ENCODE results near the gene STK32A.

The STK32A gene

DNA sequence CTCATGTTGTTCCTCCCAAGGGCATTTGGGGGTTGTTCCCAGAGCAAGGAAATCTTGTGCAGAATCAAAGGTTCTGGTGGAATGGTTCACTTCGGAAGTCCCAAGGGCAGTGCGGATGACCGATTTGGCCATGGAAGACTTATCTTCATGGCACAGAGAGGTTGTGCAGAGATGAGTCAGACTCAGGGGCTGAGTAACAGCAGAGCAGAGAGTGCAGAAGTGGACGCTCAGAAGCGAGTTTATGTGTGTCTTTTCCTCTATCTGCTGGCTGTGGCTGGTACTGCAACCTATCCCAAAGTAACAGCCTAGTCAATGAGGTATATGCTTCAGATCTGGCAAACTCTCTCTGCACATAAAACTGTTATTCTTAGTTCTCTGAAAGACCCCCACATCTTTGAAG, 157.0 kb downstream of the STK32A start:
- no peak for DNase-seq (ENCODE audit: low read depth in 2 of 2)

GRCh38 chr5:147393874-147394672, 159.2 kb downstream of the STK32A start:
- DNase-seq (ENCODE audit: low read depth in 2 of 2): no peak

DNA sequence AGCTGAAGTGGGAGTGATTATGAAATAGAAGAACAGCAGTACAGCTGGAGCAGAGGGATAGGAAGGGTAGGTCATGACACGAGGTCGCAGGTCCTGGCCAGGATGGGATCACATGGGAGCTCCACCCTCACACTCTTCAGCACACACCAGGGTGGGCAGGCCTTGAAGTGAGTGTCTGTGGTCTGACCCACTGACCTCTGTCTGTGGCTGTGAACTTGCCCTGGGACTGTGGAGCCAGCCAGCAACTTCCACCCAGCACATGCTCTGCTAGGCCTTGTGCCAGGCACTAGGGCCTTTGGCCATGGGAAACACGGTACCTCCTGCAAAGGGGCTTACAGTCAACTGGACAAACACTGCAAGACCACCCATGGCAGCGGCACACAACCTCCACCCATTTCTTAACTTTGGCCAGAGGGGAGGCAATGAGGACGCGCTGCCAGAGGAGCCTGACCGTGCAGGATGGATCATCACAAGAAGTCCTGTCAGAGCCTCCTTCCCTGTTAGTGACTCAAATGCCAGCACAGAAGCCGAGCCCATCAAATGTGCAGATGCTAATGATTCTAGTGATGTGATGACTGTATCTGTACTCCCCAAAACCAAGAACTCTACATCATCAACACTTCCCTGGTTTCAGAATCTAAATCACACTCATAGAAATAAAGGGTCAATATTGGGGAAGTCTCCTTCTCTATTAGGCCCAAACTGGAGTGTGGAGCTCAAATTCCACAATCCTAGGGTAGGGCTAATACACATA, 161.4 kb downstream of the STK32A start:
- no peak for DNase-seq (ENCODE audit: low read depth in 2 of 2)

GRCh38 chr5:147397616-147398015, 162.8 kb downstream of the STK32A start:
- no peak for DNase-seq (ENCODE audit: low read depth in 2 of 2)

GRCh38 chr5:147398860-147399259, 164.0 kb downstream of the STK32A start:
- DNase-seq (ENCODE audit: low read depth in 2 of 2): no peak

DNA sequence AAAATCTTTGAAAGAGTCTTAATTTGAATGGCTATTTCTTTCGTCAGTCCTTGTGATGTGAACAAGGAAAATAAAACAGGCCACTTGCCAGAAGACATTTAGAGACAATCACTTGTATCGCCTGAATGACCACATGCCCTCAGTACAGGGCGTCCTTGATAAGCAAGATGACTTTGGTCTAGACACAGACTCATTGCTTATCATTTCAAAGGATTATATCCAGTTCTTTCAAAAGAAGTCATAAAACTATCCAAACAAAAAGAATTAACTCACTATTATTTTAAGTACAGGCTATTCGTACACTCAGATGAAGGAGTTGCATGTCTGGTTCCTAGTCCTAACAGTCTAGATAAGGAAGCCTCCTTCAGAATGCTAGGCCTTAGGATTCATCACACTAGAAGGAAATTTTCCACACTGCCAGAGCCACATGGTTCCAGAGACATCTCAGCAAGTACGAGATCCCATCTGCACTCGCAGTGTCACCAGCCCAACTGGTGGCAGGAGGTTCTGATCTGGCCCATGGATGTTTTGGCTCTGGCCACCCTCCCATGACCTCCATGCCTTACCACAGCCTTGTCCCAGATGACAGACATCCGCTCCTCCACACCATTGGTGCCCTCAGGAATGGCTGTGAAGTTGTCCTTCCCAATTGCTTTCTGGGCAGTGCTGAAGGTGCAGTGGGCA, 165.4 kb downstream of the STK32A start:
- DNase-seq (ENCODE audit: low read depth in 2 of 2): no peak

- no peak for DNase-seq (ENCODE audit: low read depth in 2 of 2)
Measured at GRCh38 chr5:147400881-147401280, 166.1 kb downstream of the STK32A start.

DNA sequence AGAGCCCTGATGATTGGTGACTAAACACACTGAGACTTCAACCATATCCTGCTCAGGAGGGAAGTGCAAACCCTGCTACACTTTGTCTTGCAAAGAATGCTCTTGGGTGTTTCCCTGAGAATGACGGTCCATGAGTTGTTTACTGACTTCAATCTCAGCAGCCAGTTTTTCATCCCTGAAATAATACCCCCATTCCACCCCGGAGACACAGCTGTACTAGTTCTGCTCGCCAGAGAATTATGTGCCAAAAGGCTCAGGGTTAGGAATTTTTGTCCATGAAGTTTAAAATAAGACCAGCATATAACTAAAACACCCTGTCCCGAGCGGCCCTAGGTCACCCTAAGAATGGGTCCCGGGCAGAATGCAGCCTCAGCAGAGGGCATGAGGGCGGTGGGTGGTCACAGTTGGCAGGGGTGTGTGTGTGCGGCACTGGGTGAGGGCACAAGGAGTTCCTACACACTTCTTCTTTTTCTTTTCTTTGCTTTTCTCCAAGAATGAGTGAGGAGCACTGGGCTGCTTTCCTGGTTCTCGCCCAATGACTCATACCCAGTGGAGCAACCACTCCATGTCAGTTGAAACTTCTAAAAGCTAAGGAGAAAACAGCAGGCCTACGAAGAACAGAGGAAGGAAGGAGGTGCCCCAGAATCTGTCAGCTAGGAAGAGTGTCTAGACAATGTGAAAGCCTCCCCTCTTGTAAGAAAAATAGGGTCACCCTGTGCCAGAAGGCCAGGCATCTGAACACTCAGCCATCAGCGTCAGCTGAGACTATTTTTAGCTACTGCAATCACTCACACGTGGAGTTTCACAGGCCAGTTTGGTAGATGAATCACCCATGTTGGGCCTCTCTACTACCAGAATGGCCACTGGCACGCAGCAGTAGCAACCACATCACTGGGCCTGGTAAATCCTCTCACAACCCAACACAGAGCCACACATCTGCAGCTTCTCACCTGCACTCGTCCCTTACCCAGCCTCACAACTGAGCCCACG, 169.1 kb downstream of the STK32A start:
- DNase-seq (ENCODE audit: low read depth in 2 of 2): no peak

- no peak for DNase-seq (ENCODE audit: low read depth in 2 of 2)
Measured at GRCh38 chr5:147404706-147405105, 169.9 kb downstream of the STK32A start.

DNA sequence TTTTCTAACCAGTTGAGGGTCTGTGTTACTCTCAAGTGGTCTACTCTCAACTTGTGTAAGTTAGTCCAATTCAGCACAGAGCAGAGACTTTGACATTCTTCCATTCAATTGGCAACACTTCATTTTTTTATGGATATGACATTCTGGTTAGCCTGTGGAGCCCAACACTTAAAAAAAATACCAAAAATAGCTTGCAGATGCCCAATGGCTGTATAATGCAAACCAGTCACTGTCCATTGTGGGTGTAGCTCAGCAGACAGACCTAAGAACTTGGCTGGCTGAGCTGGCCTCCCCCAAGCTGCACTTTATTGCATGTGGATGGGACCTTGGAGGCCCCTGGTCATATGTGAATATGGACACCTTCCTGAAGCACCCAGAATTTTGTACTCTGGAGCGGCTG, 171.8 kb downstream of the STK32A start:
- no peak for DNase-seq (ENCODE audit: low read depth in 2 of 2)

DNA sequence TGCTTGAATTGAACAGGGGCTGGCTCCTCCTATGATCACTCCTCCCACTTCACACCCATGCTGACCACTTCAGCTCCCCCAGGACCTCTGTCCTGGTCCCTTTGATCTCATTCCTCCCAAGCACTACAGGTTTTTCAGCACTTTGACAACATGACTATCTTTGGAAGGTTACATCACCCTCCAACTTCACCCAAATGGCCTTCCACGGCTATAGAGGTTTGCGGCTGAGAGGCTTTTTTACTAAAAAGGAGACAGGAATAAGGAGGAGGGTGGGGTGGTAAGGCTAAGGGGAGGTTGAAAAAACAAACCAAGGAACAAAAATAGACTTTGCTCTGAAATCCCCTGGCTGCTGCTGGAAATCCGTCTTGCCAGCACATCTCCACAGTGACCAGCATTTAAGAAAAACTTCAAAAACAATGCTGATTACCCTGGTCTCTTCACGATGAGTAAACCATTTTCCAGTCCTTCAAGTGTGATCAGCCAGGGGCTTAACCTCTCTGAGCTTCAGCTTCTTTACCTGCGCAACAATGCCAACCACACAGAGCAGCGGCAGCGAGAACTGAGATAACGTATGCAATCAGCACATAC, 172.4 kb downstream of the STK32A start:
- DNase-seq (ENCODE audit: low read depth in 2 of 2): no peak

DNA sequence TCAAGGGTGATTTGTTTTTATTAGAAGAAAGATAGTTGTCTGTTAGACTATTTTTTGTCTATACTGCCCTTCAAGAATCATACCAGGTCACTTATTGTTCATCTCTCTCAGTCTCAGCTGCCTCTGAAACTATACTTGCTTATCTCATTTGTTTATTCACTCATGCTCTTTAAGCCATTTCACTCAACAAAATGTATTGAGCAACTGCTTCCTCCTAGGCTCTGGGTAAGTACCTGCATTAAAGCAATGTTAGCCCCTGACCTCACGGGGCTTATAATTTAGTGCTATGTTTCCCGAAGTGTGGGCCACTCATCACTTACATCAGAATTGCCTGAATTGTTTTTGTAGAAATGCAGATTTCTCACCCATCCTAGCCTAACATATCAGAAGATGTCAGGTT, 174.2 kb downstream of the STK32A start:
- DNase-seq (ENCODE audit: low read depth in 2 of 2): no peak

DNA sequence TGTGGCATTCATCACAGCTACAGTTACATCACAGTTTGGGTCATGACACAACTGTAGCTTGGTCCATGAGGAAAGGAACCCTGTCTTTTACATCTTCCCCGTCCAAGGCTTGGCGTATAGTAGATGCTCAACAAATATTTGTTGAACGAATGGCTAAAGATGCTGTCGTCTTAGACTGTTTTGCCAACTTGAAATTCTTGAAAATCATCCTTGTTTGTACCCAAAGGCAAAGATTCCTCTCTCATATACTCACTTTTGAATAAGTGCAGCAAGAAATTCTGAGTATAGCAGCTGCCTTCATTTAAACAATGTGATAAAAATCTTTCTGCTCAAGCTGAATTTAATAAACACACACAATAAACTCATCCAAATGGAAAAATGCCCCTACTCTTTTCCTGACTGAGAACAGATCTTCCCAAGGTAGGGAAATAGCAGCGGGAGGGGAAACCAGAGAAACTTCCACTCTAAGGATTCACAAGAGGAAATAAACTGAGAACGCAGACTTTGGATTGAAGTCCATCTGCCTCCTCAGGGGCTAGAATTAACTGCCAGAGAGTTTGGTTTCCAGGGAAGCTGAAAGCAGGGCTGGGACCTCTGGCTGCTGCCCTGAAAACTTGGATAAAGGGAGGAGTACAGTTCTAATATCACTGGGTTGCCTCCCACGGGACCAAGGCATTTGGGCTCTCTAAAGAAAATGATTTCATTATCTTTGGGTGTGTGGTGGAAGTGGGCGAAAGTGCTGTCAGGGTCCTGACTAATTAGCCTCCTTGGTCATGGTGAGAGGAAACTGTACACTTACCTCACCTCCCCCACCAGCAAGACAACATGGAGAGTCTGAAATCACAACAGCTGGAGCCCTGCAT, 175.9 kb downstream of the STK32A start:
- no peak for DNase-seq (ENCODE audit: low read depth in 2 of 2)

GRCh38 chr5:147411359-147412319, 176.8 kb downstream of the STK32A start:
- DNase-seq (ENCODE audit: low read depth in 2 of 2): no peak

GRCh38 chr5:147412561-147412960, 177.7 kb downstream of the STK32A start:
- DNase-seq (ENCODE audit: low read depth in 2 of 2): no peak

DNA sequence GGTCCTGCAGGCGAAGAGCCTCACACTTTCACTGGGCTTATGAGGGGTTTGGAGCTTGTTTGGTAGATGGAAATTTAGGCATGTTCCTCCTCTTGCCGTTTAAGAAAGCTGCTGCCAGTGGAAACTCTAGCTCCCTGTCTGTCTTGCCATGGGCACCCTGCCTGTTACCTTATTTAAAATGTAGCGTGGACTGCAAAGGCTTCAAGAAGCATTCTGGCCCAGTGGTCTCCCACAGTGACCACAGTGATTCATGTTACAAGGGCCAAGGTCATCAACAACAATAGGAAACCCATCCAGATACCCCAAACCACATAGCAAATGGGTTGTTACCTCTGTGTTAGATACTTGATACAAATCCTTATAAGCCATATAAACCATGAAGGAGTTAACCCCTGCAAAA, 178.4 kb downstream of the STK32A start:
- DNase-seq (ENCODE audit: low read depth in 2 of 2): no peak

DNA sequence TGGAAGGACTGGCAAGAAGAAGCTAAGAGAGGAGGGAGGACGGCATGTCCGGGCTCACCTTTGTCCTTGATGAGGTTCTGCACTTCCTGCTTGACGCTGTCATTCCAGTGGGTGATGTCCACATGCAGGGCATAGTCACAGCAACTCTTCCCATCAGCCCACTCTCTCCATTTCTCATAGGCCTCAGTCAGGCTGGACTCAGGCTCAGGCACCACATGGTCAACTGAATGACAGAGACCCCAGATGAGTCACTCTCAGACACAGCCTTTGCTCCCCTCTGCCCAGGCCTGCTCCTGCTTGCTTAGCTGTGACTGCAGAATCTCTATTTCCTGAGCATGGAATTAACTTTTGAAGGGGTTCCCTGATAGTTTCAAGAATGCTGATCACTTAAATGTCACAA, 180.8 kb downstream of the STK32A start:
- DNase-seq (ENCODE audit: low read depth in 2 of 2): no peak

DNA sequence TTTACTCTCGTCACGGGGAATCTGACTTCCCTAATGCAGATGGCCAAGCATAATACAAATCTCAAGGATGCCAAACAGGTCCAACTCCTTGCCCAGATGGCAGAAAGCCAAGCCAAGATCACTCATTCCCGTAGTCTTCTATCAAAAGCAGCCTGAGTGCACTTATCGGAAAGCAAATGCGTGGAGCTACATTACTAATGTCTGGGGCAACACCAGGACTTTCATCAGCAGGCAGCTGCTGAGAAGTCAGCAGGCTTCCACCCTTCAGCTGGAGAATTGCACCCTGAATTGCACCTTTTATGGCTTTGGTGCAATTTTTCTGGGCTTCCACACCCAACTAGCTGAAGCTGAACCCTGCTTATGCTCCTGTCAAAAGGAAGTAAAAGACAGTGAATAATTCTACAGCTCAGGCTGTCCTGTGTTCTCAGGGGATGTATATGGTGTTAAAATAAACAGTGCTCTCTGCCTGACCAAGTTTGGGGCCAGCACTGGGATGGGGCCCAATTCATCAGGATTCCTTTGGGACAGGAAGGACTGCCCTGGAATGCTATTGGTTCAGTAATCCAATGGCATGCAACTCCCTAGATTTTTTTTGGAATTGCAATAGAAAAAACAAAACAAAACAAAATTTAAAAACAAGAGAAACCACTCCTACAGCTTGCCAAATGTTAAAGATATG, 182.4 kb downstream of the STK32A start:
- DNase-seq (ENCODE audit: low read depth in 2 of 2): no peak

All from stimulated activated CD8-positive, alpha-beta memory T cell treated with anti-CD3 and anti-CD28 coated beads, Interleukin-2, amount 100 ng/mL, for 1 hour (primary cell).